Stomach smooth muscle (tissue), 2 donors: ENCODE results near the gene AP2B1.

Experiments used
- H3K27ac ChIP-seq: one replicate; pipeline ENCODE4 v1.7.0; 2013; ENCODE audit warnings: mild to moderate bottlenecking, low read length, inconsistent platforms
- H3K27me3 ChIP-seq, 2 donors: one replicate each; pipeline ENCODE4 v1.7.0; 2013; ENCODE audit warnings: low read length in 2 of 2; ENCODE audit not compliant: insufficient read depth in 2 of 2, control insufficient read depth in 1 of 2
- H3K36me3 ChIP-seq, 2 donors: one replicate each; pipeline ENCODE4 v1.7.0; 2013; ENCODE audit warnings: low read length in 2 of 2; ENCODE audit not compliant: control insufficient read depth in 2 of 2, insufficient read depth in 2 of 2
- H3K4me1 ChIP-seq: one replicate; pipeline ENCODE4 v1.7.0; 2013; ENCODE audit warnings: low read length; ENCODE audit not compliant: control insufficient read depth, insufficient read depth
- H3K4me3 ChIP-seq, 2 donors: one replicate each; pipeline ENCODE4 v1.7.0; 2013; ENCODE audit warnings: low read length in 2 of 2
- H3K9ac ChIP-seq, 2 donors: one replicate each; pipeline ENCODE4 v1.7.0; 2013; ENCODE audit warnings: low read length in 2 of 2, mild to moderate bottlenecking in 1 of 2
- H3K9me3 ChIP-seq, 2 donors: one replicate each; pipeline ENCODE4 v1.7.0; 2013; ENCODE audit warnings: low read length in 2 of 2; ENCODE audit not compliant: control insufficient read depth in 2 of 2
- donor health status: healthy.
- donor health status: Pancreatic carcinoma.

The AP2B1 gene

DNA sequence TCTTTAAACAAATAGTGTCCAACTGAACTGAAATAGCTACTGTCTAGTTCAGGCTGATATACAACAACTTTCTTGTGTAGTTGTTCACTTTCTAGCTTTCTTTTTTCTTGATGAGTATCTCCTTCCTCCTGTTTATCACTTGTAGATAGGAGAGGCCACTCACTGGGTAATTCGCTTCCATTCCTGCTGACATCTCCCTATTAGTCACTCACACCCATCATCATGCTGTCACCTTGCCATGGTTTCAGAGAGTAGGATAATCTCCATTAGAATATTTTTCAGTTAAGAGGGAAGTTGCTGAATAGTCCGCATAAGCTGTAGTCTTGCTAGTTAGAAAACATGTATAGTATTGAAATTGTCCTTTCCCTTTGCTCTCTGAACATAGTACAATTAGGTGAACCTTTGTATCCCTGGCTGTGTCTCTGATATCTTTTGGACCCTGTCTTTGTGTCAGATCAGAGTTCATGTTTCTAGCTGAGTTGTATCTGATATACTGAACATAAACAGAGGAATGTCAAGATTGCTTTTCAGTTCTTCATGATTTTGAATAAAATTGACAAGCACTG is 79.9 kb downstream of the AP2B1 start:
- H3K27ac ChIP-seq: no peak overlapping the region
- H3K27me3 ChIP-seq: no peaks in the 10 kb centered on the region
- H3K36me3 ChIP-seq: peaks cover 14 to 20% of the 10 kb centered on the region in 2 donors
- H3K9me3 ChIP-seq: no peaks in the 10 kb centered on the region
- H3K9ac ChIP-seq: no peak overlapping the region
- no peaks in the 10 kb centered on the region for H3K4me1 ChIP-seq
- no peak overlapping the region for H3K4me3 ChIP-seq

DNA sequence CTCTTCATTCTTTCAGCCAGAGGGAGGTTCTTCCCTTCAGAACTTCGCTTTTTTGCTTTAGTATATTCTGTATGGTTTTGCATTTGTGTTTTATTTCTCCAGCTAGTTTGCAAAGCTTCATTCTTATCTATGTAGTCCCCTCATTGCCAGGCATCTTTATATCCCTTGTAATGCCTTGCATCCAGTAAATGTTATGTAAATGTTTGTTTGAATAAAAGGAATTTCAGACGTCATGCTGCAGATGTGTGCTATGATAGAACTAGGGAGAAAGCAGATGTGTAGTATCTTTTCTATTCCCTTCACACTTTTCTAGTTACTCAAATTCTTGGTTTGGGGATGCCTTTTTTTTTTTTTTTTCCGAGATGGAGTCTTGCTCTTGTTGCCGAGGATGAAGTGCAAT is 81.7 kb downstream of the AP2B1 start:
- no peaks in the 10 kb centered on the region for H3K9me3 ChIP-seq
- no peak overlapping the region for H3K4me3 ChIP-seq
- no peaks in the 10 kb centered on the region for H3K27me3 ChIP-seq
- no peak overlapping the region for H3K9ac ChIP-seq
- no peak overlapping the region for H3K27ac ChIP-seq
- H3K4me1 ChIP-seq: no peaks in the 10 kb centered on the region
- H3K36me3 ChIP-seq: peaks cover 15 to 21% of the 10 kb centered on the region in 2 donors

DNA sequence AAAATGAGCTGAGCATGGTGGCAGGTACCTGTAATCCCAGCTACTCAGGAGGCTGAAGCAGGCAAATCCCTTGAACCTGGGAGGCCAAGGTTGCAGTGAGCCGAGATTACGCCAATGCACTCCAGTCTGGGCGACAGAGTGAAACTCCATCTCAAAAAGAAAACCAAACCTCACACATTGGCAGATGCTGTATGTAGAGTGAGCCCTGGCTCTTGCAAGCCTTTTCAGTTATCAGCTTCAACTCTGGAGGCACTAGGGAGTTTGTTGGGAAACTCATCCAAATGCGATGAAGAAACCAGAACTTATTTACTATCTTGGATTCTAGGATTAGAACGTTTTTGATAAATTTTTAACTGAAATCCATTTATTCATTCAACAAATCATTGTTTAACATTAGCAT is 87.4 kb downstream of the AP2B1 start:
- Histone ChIP-seq H3K27ac (no peak overlapping the region), H3K9me3 (no peaks in the 10 kb centered on the region), H3K9ac (no peak overlapping the region), H3K4me1 (no peaks in the 10 kb centered on the region), H3K27me3 (no peaks in the 10 kb centered on the region), H3K4me3 (no peak overlapping the region), H3K36me3 (peaks cover 24 to 28% of the 10 kb centered on the region in 2 donors)

GRCh38 chr17:35676441-35676840 is 89.3 kb downstream of the AP2B1 start:
- H3K4me1 ChIP-seq: no peaks in the 10 kb centered on the region
- H3K36me3 ChIP-seq: peaks cover 26 to 31% of the 10 kb centered on the region in 2 donors
- no peak overlapping the region for H3K27ac ChIP-seq

GRCh38 chr17:35679007-35679682 is 92.0 kb downstream of the AP2B1 start:
- no peak overlapping the region for H3K9ac ChIP-seq
- H3K4me3 ChIP-seq: no peak overlapping the region
- no peak overlapping the region for H3K27ac ChIP-seq
- no peaks in the 10 kb centered on the region for H3K27me3 ChIP-seq
- H3K4me1 ChIP-seq: no peaks in the 10 kb centered on the region
- no peaks in the 10 kb centered on the region for H3K9me3 ChIP-seq
- H3K36me3 ChIP-seq: peaks cover 25 to 32% of the 10 kb centered on the region in 2 donors

More at GRCh38 chr17:35676441-35676840, 89.3 kb downstream of the AP2B1 start:
- H3K9ac ChIP-seq: no peak overlapping the region
- no peaks in the 10 kb centered on the region for H3K9me3 ChIP-seq
- no peaks in the 10 kb centered on the region for H3K27me3 ChIP-seq
- no peak overlapping the region for H3K4me3 ChIP-seq

GRCh38 chr17:35683591-35683990 is 96.5 kb downstream of the AP2B1 start:
- H3K4me1 ChIP-seq: no peaks in the 10 kb centered on the region
- no peak overlapping the region for H3K4me3 ChIP-seq
- H3K27me3 ChIP-seq: no peaks in the 10 kb centered on the region
- no peak overlapping the region for H3K9ac ChIP-seq
- no peak overlapping the region for H3K27ac ChIP-seq
- peaks cover 14 to 35% of the 10 kb centered on the region in 2 donors for H3K36me3 ChIP-seq
- no peaks in the 10 kb centered on the region for H3K9me3 ChIP-seq

DNA sequence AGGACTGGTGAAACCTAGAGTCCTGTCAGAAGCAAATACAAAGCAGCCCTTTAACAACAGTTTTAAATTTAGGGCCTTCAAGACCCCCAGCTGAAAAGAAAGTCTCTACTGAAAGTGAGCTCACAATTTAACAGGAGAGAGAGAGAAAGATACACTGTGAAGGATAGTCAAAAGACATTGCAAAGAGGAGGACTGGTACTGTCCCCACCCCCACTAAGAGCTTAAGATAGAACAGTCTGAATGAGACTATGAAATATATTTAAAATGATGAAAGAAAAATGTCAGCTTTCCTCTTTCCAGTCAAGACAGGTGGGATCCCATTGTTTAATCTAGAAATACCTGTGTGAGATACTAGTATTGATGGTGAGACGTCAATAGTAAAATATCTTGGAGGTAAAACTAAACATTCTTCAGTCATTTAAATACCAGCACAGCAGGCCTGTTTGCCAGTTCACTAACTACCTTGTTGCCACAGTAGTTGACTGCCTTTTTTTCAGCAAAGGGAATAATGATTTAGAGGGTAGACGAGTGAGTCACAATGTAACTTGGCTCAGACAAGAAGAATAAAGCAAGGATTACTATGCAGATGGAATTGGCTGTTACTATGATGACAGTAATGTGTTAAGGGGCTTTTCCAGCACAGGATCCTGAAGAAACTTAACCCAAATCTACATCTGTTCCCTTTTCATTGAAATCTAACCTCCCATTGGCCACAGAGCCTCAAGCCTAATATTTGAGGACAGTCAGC is 97.1 kb downstream of the AP2B1 start:
- no peaks in the 10 kb centered on the region for H3K9me3 ChIP-seq
- peaks cover 14 to 35% of the 10 kb centered on the region in 2 donors for H3K36me3 ChIP-seq
- no peak overlapping the region for H3K27ac ChIP-seq
- H3K9ac ChIP-seq: no peak overlapping the region
- no peaks in the 10 kb centered on the region for H3K27me3 ChIP-seq
- H3K4me3 ChIP-seq: no peak overlapping the region
- no peaks in the 10 kb centered on the region for H3K4me1 ChIP-seq

GRCh38 chr17:35692512-35693210 is 105.5 kb downstream of the AP2B1 start:
- H3K4me1 ChIP-seq: no peaks in the 10 kb centered on the region
- H3K4me3 ChIP-seq: no peak overlapping the region
- H3K27ac ChIP-seq: no peak overlapping the region
- peaks cover 23 to 24% of the 10 kb centered on the region in 2 donors for H3K36me3 ChIP-seq
- no peaks in the 10 kb centered on the region for H3K27me3 ChIP-seq
- no peak overlapping the region for H3K9ac ChIP-seq
- no peaks in the 10 kb centered on the region for H3K9me3 ChIP-seq

GRCh38 chr17:35693662-35694061 is 106.5 kb downstream of the AP2B1 start:
- H3K9me3 ChIP-seq: no peaks in the 10 kb centered on the region
- H3K9ac ChIP-seq: no peak overlapping the region
- H3K4me1 ChIP-seq: no peaks in the 10 kb centered on the region
- H3K4me3 ChIP-seq: no peak overlapping the region
- H3K27ac ChIP-seq: no peak overlapping the region
- no peaks in the 10 kb centered on the region for H3K27me3 ChIP-seq
- H3K36me3 ChIP-seq: peaks cover 23 to 24% of the 10 kb centered on the region in 2 donors

DNA sequence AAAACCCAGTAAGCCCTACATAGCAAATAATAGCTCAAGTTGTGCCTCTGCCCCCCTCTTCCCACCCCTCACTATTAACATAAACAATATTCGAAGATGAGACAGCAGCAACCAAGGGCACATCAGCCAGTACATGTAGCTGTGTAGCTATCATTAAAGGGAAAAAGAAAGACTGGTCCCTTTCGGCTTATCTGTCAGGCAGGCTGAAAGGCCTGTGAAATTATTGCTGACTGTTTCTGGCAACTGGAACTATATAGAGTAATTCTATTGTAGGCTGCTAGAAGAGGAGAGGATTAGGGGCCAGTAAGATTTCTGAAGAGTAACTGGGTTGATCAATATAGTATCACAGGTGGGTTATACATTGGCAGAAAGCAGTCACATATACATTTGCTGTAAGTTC is 107.8 kb downstream of the AP2B1 start:
- H3K4me1 ChIP-seq: no peaks in the 10 kb centered on the region
- no peak overlapping the region for H3K9ac ChIP-seq
- peaks cover 23 to 24% of the 10 kb centered on the region in 2 donors for H3K36me3 ChIP-seq
- H3K9me3 ChIP-seq: no peaks in the 10 kb centered on the region
- no peak overlapping the region for H3K27ac ChIP-seq
- no peaks in the 10 kb centered on the region for H3K27me3 ChIP-seq
- no peak overlapping the region for H3K4me3 ChIP-seq
